Hippocampal formation (tissue), 2 donors: Measurements from ENCODE around the gene NOL11.
"Not testable (repeated sequence)": the region's sequence is repeated elsewhere in the genome, so short reads cannot be mapped to it uniquely, and the experiment has no call there.

Experiments used
- DNase-seq, 2 donors: peaks; one replicate each; lab custom pipeline; 2025; lab: John Stamatoyannopoulos, UW

NOL11 gene

DNA sequence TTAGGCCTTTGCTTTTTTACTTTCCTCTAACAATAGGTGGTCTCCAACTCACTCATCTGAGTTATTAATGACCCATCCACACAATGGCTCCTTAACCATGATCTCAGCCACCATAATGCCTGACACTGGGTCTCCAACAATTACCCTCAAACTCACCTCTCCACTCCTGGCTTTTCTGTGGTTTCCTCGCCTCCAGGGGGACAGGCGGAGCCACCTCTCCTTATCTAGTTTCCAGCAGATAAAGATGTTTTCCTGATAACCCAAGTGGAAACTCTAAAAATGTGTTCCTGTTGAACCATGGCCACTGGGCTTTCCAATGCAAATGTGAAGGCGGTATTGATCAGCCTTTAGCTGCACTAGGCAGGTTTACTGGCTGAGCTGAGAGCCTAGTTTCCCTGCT, 9.4 kb upstream of the NOL11 start:
- no peak for DNase-seq

DNA sequence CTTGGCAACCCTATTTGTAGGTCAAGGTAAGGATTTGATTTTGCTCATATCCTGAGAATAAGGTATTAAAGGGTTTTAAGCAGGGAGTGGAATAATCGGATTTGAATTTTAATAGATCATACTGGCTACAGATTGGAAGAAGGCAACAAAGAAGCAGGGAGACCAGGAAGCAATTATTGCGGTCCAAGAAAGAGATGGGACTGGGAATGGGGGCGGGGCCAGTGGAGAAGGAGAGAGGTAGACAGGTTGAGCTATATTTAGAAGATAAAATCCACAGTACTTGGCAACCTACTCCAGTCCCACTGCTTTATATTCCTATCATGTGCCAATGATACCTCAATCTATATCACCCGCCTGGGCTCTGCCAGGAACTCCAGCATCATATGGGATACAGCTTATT, 5.8 kb upstream of the NOL11 start:
- no peak for DNase-seq

DNA sequence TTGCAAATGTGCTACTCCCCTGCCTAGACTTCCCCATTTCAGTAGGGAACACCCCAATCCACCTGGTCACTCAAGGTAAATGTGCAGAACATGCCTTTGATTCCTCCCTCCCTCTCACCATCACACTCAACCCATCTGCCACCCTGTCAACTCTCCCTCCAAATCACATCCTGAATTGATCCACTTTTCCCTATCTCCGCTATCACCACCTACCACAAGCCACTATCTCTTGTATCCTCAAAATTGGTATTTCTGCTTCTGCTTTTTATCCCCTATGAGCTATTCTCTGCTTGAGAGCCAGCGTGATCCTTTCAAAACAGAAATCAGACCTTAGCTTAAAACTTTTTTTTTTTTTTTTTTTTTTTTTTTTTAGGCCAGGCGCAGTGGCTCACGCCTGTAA, 5.4 kb upstream of the NOL11 start:
- DNase-seq = no peak

DNA sequence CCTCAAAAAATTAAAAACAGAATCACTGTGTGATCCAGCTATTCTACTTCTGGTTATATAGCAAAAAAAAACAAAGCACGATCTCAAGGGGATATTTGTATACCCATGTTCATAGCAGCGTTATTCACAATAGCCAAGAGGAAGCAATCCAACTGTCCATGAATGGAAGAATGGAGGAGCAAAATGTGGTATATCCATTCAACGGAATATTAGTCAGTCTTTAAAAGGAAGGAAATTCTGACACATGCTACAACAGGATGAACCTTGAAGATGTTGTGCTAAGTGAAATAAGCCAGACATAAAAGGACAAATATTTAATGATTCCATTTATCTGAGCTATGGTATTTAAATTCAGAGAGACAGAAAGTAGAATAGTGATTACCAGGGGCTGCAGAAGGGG, 4.6 kb upstream of the NOL11 start:
- DNase-seq = no peak

DNA sequence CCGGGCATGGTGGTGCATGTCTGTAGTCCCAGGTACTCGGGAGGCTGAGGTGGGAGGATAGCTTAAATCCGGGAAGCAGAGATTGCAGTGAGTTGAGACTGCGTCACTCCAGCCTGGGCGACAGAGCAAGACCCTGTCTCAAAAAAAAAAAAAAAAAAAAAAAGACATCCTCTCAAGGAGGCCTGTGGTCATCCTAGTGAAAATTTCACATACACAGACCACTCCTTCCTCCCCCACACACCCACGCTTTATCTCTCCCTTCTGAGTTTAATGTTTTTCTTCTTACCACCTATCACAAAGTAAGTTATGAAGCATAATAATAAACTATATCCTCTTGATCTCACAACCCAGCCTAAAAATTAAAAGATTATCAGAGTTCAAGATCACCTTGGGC, 1.3 kb upstream of the NOL11 start:
- no peak for DNase-seq

DNA sequence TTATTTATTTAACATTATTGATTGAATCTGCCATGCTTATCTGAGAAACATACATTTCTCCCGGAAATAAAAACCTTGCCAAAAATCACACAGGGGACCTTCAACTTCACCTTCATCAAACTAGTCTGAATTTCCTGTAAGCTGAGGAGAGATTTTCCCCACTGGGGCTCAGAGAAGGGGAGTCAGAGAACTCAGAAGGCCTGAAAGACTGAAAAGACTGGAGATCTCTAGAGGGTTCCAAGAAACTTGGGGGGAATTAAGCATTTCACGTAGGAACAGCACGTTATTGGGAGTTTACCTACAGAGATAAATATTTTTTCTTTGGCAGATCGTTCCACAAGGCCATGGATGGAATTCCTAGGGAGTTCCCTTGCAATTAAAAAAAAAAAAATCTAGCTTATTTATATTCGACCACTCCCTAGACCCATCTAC, 528 bp upstream of the NOL11 start:
- peak in 1 of 2 donors; percentile 65 for DNase-seq

DNA sequence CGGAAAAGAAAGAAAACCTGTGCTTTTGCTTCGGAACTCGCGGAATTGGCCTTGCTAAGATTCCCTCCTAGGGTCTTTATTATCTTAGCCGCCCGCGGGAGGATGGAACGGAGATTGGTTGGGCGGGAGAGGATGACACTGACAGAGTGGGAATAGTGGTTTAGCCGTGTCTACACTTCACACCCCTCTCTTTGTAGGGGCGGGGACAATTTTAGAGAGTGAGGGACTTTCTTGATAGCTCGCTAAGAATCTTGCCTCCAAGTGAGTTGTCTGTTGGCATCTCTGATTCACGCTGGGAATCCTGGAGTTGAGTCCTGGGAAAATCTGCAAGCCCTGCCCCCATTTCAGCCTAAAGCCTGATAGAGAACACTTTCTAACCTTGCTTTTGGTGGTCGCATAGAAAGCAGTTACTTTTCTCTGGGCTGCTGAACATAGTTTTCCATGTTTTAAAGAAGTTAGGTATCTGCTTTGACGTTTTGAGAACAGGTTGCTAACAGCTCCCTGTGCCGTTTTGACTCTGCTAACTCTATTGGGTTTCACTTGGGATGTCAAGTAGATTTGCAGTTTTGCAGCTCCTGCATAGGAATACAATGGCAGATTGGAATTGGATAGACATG, 697 bp downstream of the NOL11 start:
- DNase-seq = no peak

DNA sequence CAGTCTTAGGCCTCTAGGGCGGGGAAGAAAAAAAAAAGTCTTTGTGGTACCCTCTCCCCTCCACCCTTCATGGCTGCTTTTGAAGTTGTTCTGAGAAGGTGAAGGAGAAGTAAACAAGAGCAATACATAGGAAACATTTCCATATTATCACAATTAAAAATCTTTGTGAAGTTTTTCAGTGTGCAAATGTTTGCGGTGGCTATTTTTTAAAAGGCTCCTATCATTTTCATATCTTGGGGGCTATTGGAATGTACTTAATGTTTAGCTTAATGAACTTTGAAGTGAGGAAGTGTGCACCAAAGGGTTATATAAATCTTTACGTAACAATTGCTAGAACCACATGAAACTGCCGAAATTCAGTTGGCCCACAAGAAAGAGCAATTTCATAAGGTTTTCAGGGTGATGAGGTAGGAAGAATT, 7.6 kb downstream of the NOL11 start:
- no peak for DNase-seq

DNA sequence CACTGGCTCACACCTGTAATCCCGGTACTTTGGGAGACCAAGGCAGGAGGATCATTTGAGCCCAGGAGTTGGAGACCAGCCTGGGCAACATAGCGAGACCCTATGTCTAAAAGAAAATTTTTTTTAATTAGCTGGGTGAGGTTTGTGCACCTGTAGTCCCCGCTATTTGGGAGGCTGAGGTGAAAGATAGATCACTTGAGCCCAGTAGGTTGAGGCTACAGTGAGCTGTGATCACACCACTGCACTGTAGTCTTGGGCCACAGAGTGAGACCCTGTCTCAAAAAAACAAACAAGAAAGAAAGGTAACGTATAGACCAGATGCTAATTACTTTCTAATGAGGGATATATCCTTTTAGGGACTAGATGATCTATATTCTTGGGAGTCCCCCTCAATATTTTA, 8.1 kb downstream of the NOL11 start:
- no peak for DNase-seq

DNA sequence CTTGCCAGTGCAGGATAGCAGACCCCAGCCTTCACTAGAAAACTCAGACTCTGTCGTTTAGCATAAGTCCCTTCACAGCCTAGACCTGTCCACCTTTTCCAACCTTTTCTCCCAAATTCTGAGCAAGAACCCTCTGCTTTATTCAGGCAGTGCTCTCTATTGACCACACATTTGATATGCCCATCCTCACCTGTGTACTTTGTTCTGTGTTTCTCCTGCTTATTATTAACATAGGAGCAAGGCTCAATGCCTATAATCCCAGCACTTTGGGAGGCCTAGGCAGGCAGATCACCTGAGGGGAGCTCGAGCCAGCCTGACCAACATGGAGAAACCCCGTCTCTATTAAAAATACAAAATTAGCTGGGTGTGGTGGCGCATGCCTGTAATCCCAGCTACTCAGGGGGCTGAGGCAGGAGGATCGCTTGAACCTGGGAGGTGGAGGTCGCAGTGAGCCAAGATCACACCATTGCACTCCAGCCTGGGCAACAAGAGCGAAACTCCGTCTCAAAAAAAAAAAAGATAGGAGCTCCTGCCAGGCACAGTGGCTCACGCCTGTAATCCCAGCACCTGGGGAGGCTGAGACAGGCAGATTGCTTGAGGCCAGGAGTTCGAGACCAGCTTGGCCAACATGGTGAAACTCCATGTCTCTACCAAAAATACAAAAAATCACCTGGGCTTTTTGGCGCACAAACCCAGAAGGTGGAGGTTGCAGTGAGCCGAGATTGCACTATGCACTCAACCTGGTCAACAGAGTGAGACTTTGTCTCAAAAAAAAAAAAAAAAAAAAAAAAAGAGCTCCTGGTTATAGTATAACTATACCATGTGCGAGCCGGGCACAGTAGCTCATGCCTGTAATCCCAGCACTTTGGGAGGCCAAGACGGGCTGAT, 9.7 kb downstream of the NOL11 start:
- DNase-seq = not testable (repeated sequence)

DNA sequence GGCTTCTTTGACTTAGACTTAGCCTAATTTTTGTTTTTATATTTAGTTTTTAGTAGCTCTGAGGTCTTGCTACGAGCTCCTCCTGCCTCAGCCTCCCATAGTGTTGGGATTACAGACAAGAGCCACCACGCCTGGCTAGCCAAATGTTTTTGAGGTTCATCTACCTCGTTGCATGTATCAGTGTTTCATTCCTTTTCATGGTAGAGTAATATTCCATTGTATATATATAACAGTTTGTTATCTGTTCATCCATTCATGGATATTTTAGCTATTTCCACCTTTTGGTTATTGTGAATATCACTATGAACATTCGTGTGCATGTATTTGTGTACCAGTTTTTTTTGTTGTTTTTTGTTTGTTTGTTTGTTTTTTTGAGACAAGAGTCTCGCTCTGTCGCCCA, 12.2 kb downstream of the NOL11 start:
- DNase-seq = no peak

DNA sequence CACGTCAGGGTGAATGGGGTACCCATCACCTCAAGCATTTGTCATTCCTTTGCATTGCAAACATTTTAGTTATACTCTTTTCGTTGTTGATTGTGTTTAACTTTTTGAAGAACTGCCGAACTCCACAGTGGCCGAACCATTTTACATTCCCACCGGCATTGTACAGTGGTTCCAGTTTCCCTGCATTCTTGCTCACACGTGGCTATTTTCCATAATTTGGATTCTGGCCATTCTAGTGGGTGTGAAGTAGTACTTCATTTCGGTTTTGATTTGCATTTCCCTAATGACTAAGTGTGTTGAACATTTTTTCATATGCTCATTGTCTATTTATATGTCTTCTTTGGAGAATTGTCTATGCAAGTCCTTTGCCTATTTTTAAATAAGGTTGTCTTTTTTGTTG, 13.0 kb downstream of the NOL11 start:
- DNase-seq = no peak

DNA sequence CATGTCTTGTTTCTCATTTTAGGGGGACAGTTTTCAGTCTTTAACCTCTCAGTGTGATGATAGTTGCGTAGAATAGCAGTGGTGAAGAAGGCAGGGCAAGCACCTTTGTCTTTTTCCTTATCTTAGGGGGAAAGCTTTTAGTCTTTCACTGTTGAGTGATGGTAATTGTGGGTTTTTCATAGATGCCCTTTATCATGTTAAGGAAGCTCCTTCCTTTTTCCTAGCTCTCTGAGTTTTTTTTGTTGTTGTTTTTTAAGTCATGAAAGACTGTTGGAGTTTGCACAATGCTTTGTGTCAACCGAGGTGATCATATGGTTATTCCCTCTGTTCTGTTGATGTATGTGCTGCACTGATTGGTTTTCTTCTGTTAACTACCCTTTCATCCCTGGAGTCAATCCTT, 15.7 kb downstream of the NOL11 start:
- no peak for DNase-seq

DNA sequence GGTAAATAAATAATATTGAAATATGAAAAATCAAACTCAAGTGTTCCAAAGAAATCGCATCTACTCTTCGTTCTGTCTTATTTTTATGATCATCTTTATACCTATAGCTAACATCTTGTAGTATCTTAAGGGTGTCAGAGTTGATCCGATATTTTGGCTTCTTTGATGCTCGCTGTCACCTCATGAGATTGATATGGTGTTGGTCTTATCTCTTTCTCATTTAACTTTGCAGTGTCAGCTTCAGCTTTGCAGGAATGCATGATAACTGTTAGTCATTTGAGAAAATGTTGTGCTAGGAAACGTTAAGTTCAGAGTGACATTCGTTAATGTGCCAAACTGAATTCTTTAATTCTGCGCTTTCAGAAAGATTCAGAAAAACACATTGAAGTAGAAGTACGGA, 19.4 kb downstream of the NOL11 start:
- no peak for DNase-seq

DNA sequence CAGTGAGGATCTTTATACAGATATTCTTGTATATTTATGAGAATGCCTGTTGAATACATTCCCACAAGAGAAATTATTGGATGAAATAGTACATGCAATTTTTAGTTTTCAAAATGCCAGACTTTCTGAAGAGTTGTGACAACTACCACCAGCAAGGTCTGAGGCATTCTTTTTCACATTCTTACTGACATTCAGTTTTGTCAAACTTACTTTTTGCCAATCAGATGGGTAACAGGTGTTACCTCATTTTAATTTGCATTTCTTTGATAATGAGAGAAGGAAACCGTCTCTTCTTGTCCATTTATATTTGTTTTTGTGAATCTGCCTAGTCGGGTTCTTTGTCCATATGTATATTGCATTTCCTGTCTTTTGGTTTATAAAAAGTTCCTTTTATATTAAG, 24.3 kb downstream of the NOL11 start:
- no peak for DNase-seq

DNA sequence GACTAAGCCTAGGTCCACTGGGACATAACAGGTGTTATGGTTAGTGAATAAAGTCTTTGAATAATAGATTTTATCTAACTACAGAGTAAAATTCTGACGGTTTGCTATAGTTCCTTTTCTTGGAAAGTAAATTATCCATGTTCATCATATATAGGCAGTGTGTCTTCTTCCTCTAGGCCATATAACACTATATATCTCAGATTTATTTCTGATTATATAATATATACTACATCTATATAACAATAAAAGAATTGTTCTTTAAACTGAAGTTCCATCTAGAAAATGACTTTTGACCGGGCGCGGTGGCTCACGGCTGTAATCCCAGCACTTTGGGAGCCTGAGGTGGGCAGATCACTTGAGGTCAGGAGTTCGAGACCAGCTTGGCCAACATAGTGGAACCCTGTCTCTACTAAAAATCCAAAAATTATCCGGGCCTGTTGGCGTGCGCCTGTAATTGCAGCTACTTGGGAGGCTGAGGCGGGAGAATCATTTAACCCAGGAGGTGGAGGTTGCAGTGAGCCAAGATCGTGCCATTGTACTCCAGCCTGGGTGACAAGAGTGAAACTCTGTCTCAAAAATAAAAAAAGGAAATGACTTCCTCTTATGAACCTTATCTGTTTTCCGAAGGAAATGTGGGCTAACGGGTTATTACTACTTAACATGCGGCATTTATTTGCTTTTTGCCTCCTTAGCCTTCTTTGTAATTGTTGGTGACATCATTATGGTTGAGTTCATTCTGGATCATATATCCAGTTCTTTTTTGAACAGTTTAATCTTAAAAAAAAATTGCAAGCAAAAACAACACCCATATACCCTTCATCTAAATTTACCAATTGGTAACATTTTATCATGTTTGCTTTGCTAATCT, 29.2 kb downstream of the NOL11 start:
- no peak for DNase-seq

DNA sequence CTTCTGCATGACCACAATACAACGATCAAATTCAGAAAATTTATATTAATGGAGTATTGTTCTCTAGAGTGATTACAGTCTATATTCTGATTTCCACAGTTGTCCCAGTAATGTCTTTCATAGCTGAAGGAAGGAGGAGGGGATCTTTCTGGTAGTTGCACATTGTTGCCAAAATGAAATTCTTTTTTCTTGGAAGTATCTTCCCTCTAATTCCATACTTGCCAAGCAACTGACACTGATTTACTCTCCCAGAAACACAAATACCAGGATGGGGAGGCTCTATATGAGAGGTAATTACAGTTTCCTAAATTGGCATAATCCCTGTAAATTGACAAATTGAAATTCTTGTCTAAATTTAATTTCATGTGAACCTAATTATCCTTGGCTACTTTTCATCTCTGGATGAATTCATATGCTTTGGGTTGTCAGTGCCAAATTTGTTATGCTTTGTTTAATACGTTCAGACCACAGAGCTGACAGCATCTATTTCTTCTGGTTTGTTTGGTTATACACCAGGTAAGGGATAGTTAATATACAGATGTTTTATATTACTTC, 30.0 kb downstream of the NOL11 start:
- DNase-seq = no peak

DNA sequence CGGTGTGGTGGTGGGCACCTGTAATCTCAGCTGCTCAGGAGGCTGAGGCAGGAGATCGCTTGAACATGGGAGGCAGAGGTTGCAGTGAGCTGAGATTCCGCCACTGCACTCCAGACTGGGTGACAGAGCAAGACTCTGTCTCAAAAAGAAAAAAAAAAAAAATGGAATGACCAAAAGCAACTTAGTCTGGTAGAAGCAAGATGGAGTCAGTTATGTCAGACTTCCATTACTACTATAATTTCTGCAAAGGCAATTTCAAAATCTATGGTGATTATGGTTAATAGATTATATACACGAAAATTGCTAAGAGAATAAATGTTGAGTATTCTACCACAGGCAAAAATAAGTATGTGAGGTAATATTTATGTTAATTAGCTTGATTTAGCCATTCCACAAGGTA, 32.3 kb downstream of the NOL11 start:
- DNase-seq = no peak

DNA sequence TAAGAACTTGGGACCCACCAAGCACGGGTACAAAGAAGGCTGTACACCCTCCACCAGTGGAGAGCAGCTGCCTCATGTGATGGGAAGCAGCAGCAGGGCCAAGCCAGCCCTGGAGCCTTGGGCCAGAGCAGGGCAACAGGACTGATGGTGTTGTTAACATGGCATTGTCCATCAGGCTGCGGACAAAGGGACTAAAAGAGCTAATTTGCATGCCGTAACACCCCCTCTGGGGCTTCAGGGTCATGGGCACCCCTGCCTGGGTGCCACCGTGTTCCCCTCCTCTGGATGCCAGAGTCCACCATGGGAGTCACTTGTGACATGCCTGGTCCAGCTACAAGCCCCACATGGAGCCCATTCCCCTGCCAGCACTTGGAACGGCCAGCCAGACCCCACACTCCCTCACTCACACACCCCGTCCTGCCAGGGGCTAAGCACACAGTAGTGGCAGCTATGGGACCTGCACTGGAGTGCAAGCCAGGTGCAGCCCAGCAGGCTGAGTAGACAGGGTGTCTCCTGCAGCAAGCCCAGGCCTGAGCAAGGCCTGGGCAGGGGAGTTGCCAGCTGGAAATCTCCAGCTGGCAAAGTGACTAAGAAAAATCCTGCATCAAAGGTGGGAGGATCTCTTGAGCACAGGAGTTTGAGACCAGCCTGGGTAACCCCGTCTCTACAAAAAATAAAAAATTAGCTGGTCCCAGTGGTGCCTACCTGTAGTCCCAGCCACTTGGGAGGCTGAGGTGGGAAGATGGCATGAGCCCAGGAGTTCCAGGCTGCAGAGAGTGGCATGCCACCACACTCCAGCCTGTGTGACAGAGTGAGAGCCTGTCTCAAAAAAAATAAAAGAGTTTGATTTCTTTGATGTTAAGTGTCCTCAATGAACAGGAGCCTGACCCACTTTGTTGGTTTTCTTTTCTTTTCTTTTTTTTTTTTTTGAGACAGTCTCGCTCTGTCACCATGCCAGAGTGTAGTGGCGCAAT, 33.7 kb downstream of the NOL11 start:
- DNase-seq = no peak

DNA sequence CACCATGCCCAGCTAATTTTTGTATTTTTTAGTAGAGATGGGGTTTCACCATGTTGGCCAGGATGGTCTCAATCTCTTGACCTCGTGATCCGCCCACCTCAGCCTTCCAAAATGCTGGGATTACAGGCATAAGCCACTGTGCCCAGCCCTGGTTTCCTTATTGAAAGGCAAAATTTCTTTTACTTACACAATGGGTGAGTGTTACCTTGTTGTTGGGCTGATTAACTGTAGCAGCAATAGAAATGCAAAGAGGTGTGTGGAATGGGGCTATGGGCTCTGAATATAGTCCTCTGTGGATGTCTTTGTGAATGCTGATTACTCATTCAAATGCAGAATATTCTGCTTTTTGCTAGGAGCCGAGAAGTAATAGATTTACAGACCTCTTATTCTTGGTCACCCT, 34.4 kb downstream of the NOL11 start:
- not testable (repeated sequence) for DNase-seq

DNA sequence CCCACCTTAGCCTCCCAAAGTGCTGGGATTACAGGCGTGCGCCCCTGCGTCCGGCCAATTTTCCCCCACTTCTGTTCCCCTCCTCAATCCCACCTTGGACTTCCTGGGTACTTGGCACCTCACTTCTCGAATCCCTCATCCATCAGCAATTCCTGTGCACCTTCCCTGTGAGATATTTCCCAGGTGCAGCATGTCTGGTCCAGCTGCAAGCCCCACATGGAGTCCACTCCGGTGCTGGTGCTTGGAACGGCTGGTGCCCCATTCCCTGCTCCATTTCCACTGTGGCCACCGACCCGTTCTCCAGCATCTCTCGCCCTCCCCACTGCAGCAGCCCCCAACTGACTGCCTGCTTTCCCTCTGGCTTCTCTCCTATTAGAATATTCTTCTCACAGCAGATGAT, 35.3 kb downstream of the NOL11 start:
- DNase-seq = no peak
